ENCODE data around the gene MBD3L5.
"Not testable (repeated sequence)": the region's sequence is repeated elsewhere in the genome, so short reads cannot be mapped to it uniquely, and the experiment has no call there.

Gene MBD3L5

GRCh38 chr19:7067122-7067521, 36.7 kb downstream of the MBD3L5 start:
- H3K27ac ChIP-seq; H3K36me3 ChIP-seq (replicated peaks); H3K27me3 ChIP-seq (replicated peaks); in situ Hi-C loops (cut with HindIII; ENCODE audit: low pct_ligation_motif_present, low sequenced_read_pairs); H3K4me3 ChIP-seq (ENCODE audit: low read depth, low read length): not testable (repeated sequence)
- TF ChIP-seq CTCF (IDR thresholded peaks at IDR 0.05; ENCODE audit: low read depth, low read length, missing control alignments): peak; percentile 52
- DNase-seq: peak; percentile 9

- no peak overlapping the region for H3K4me3 ChIP-seq (ENCODE audit: low read depth, low read length)
- H3K36me3 ChIP-seq (replicated peaks): peaks cover 10% of the 10 kb centered on the region
- no peaks in the 10 kb centered on the region for H3K27me3 ChIP-seq (replicated peaks)
- no peak for TF ChIP-seq CTCF (IDR thresholded peaks at IDR 0.05; ENCODE audit: low read depth, low read length, missing control alignments)
- no peak overlapping the region for H3K27ac ChIP-seq
- no peak for DNase-seq
- in situ Hi-C loops (cut with HindIII; ENCODE audit: low pct_ligation_motif_present, low sequenced_read_pairs): no loop called here
These were observed 37.3 kb downstream of the MBD3L5 start for GRCh38 chr19:7067716-7068115.

DNA sequence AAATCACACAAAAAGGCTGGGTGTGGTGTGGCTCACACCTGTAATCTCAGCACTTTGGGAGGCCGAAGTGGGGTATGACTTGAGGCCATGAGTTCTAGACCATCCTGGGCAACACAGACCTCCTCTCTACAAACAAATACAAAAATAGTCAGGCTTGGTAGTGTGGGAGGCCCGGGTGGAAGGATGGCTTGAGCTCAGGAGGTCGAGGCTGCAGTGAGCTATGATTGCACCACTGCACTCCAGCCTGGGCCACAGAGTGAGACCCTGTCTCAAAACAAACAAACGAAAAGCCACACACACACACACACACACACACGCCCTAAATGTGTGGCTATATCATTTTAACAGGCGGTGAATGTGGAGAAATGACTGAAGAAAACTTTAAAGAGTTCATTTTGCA, 38.2 kb downstream of the MBD3L5 start:
- peaks cover 17% of the 10 kb centered on the region for H3K36me3 ChIP-seq (replicated peaks)
- in situ Hi-C loops (cut with HindIII; ENCODE audit: low pct_ligation_motif_present, low sequenced_read_pairs): no loop called here
- no peak for TF ChIP-seq CTCF (IDR thresholded peaks at IDR 0.05; ENCODE audit: low read depth, low read length, missing control alignments)
- no peak for DNase-seq
- H3K4me3 ChIP-seq (ENCODE audit: low read depth, low read length): no peak overlapping the region
- no peak overlapping the region for H3K27ac ChIP-seq
- no peaks in the 10 kb centered on the region for H3K27me3 ChIP-seq (replicated peaks)

GRCh38 chr19:7069042-7069903, 38.9 kb downstream of the MBD3L5 start, which contains the start of gene ZNF557:
ZNF557 (plus strand) TSS chr19:7069703; CDS start chr19:7075075, 5,372 bp downstream.
- Histone ChIP-seq H3K4me3 (ENCODE audit: low read depth, low read length) (peak within 1 kb of the TSS; percentile 94), H3K27me3 (replicated peaks) (no peaks in the 10 kb centered on the region), H3K27ac (peak within 1 kb of the TSS; percentile 75), H3K36me3 (replicated peaks) (peaks cover 21% of the 10 kb centered on the region)
- no peak for TF ChIP-seq CTCF (IDR thresholded peaks at IDR 0.05; ENCODE audit: low read depth, low read length, missing control alignments)
- peak; percentile 97 for DNase-seq
- in situ Hi-C loops (cut with HindIII; ENCODE audit: low pct_ligation_motif_present, low sequenced_read_pairs): no loop called here

GRCh38 chr19:7069904-7070226, 39.5 kb downstream of the MBD3L5 start:
- in situ Hi-C loops (cut with HindIII; ENCODE audit: low pct_ligation_motif_present, low sequenced_read_pairs): no loop called here
- peaks cover 23% of the 10 kb centered on the region for H3K36me3 ChIP-seq (replicated peaks)
- no peak for DNase-seq
- no peak for TF ChIP-seq CTCF (IDR thresholded peaks at IDR 0.05; ENCODE audit: low read depth, low read length, missing control alignments)
- no peaks in the 10 kb centered on the region for H3K27me3 ChIP-seq (replicated peaks)
- H3K4me3 ChIP-seq (ENCODE audit: low read depth, low read length): peak overlapping the region; percentile 94
- H3K27ac ChIP-seq: peak overlapping the region; percentile 75

Data from brain microvascular endothelial cell (primary cell).